ENCODE results near the gene SHC2. TPM values are rescaled to one million over a fixed set of nuclear protein-coding genes. Genes with fewer than 3 reads are reported as not detected.

Gene SHC2
- total and polyA plus RNA-seq, 2 of the 8 experiments (the other 6 are each of a cell fraction or from before 2014, with no cell fraction given) = 4.4 to 7.3 TPM

- no peak overlapping the region for H2AK5ac ChIP-seq (ENCODE audit: low read depth, low read length)
- CTCF ChIA-PET (ENCODE audit: partially characterized antibody) = interaction anchor here (0.9 to 1.1 kb wide), 2 partner anchors 39 to 91 kb away, joined by 3 read pairs; no protein-coding TSS in a partner anchor
These were observed 21.5 kb downstream of the SHC2 start for GRCh38 chr19:439167-439900.

More at GRCh38 chr19:439167-439900, 21.5 kb downstream of the SHC2 start:
- Histone ChIP-seq H3K9me3 (ENCODE audit: insufficient read depth in 2 of 2, low read depth in 1 of 2, low read length in 1 of 2) (peaks cover 0 to under 1% of the 10 kb centered on the region in 2 experiments; a peak in 1 of 4 replicates), H2BK120ac (replicated peaks; ENCODE audit: low read depth, low read length) (no peak overlapping the region), H3K79me2 (ENCODE audit: control insufficient read depth in 1 of 2, insufficient read depth in 2 of 2, low read length in 2 of 2) (no peaks in the 10 kb centered on the region), H2BK12ac (ENCODE audit: low read depth, low read length) (no peak overlapping the region), H3K4ac (replicated peaks; ENCODE audit: insufficient read length, low read depth, low read length) (no peak overlapping the region), H4K91ac (replicated peaks; ENCODE audit: insufficient read length, low read length) (no peak overlapping the region), H2AFZ (ENCODE audit: low read length) (no peak overlapping the region), H2BK5ac (ENCODE audit: low read depth, low read length) (no peak overlapping the region), H2BK20ac (ENCODE audit: low read length) (no peak overlapping the region), H4K5ac (ENCODE audit: insufficient read length, low read depth, low read length) (no peak overlapping the region), H3K4me3 (ENCODE audit: extremely low read depth in 1 of 4, insufficient read depth in 2 of 4, low read depth in 3 of 4, low read length in 4 of 4) (no peak overlapping the region), H3K4me2 (ENCODE audit: insufficient read depth in 1 of 2, low read depth in 2 of 2, low read length in 2 of 2) (no peak overlapping the region), H3K27ac (ENCODE audit: low read depth, low read length) (no peak overlapping the region), H3K4me1 (replicated peaks in 1 of 4; ENCODE audit: control insufficient read depth in 3 of 4, insufficient read depth in 4 of 4, low read length in 3 of 4) (peaks cover 0 to 11% (median 2%) of the 10 kb centered on the region in 4 experiments; a peak in 3 of 7 replicates), H3K23me2 (ENCODE audit: low read depth, low read length) (peaks cover 22% of the 10 kb centered on the region; the same call in 1 of the 2 replicates), H3K14ac (ENCODE audit: insufficient read length) (no peak overlapping the region), H4K20me1 (replicated peaks in 1 of 2; ENCODE audit: control insufficient read depth in 1 of 2, insufficient read depth in 2 of 2, low read length in 2 of 2) (peaks cover 0 to 5% of the 10 kb centered on the region in 2 experiments), H3K18ac (ENCODE audit: extremely low read depth, low read length) (no peak overlapping the region), H3K27me3 (replicated peaks in 1 of 4; ENCODE audit: control insufficient read depth in 3 of 4, extremely low read depth in 1 of 4, insufficient read depth in 3 of 4, low read length in 3 of 4) (no peaks in the 10 kb centered on the region), H3K9ac (replicated peaks in 1 of 4; ENCODE audit: extremely low read depth in 1 of 4, low read depth in 3 of 4, low read length in 3 of 4) (no peak overlapping the region), H3K23ac (ENCODE audit: insufficient read length) (no peak overlapping the region), H3K56ac (replicated peaks; ENCODE audit: insufficient read length, low read depth, low read length) (no peak overlapping the region), H4K8ac (ENCODE audit: extremely low read depth, insufficient read depth, low read length) (peak overlapping the region; percentile 46), H3K36me3 (ENCODE audit: control insufficient read depth in 2 of 4, insufficient read depth in 4 of 4, low read length in 3 of 4) (peaks cover 0 to 2% (median 0%) of the 10 kb centered on the region in 4 experiments; a peak in 2 of 8 replicates), H3K79me1 (ENCODE audit: low read depth, low read length) (no peaks in the 10 kb centered on the region), H2BK15ac (ENCODE audit: low read length) (no peak overlapping the region)
- POLR2A ChIA-PET (ENCODE audit: partially characterized antibody) = interaction anchor here (1.0 kb wide), 1 partner anchor 10 kb away, joined by 3 read pairs; no protein-coding TSS in a partner anchor
- no peak for TF ChIP-seq POU5F1 (IDR thresholded peaks at IDR 0.05; ENCODE audit: low read depth, low read length)
- TF ChIP-seq GTF2F1 (IDR thresholded peaks at IDR 0.05; ENCODE audit: borderline replicate concordance, low read depth, low read length) = no peak
- no peak for TF ChIP-seq KDM1A (IDR thresholded peaks at IDR 0.05; ENCODE audit: borderline replicate concordance, low read length)
- TF ChIP-seq, protein P1, sequence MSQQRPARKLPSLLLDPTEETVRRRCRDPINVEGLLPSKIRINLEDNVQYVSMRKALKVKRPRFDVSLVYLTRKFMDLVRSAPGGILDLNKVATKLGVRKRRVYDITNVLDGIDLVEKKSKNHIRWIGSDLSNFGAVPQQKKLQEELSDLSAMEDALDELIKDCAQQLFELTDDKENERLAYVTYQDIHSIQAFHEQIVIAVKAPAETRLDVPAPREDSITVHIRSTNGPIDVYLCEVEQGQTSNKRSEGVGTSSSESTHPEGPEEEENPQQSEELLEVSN (IDR thresholded peaks at IDR 0.05) = no peak
- TF ChIP-seq SP2 (IDR thresholded peaks at IDR 0.05; ENCODE audit: low read length) = no peak
- TF ChIP-seq HDAC6 (IDR thresholded peaks at IDR 0.05; ENCODE audit: low read depth, low read length) = no peak
- TF ChIP-seq RXRA (IDR thresholded peaks at IDR 0.05; ENCODE audit: insufficient read depth, low read depth, low read length) = no peak
- no peak for TF ChIP-seq GABPA (IDR thresholded peaks at IDR 0.05; ENCODE audit: borderline replicate concordance, insufficient read depth, low read length)
- no peak for TF ChIP-seq MAFK (IDR thresholded peaks at IDR 0.05; ENCODE audit: low read depth, low read length)
- FAIRE-seq (no peak), DNase-seq (ENCODE audit: low read depth in 1 of 2, low spot score in 2 of 2) (no peak)
- 85% methylated on average over 27 of the region's 27 CpGs; no CpG with 5 or more reads in 1 of the 2 experiments for WGBS, 2 experiments (ENCODE audit: extremely low coverage in 1 of 2, insufficient coverage in 1 of 2, insufficient read length in 1 of 2, insufficient replicate concordance in 2 of 2, low coverage in 1 of 2, low lambda C conversion rate in 2 of 2, missing lambda C conversion rate in 1 of 2)

All from H1 (cell line).